Liver (tissue), 3 donors: ENCODE measurements around the gene ZNRF3.

Experiments used
- ATF3 ChIP-seq: IDR thresholded peaks from 2 replicates; pipeline ENCODE4 v1.6.1; 2016; ENCODE audit warnings: antibody characterized with exemption
- CTCF ChIP-seq: fragments of 150-350 bp; IDR thresholded peaks from 2 replicates; pipeline ENCODE4 v1.5.1; 2017; ENCODE audit warnings: improper control_type of control experiment, low read depth, low read length; ENCODE audit not compliant: missing input control
- EGR1 ChIP-seq, 2 donors: IDR thresholded peaks; 2 replicates each; pipeline ENCODE4 v1.6.1; 2016 to 2018; ENCODE audit warnings: antibody characterized with exemption in 2 of 2, low read depth in 2 of 2
- FOXA1 ChIP-seq: IDR thresholded peaks from 2 replicates; pipeline ENCODE4 v1.6.1; 2016; ENCODE audit warnings: antibody characterized with exemption
- MAX ChIP-seq: IDR thresholded peaks from 2 replicates; pipeline ENCODE4 v1.6.1; 2016; ENCODE audit warnings: antibody characterized with exemption
- NR2F2 ChIP-seq: IDR thresholded peaks from 2 replicates; pipeline ENCODE4 v1.6.1; 2016; ENCODE audit warnings: antibody characterized with exemption
- RAD21 ChIP-seq, 2 donors: IDR thresholded peaks; 2 replicates each; pipeline ENCODE4 v1.6.1; 2016; ENCODE audit warnings: antibody characterized with exemption in 2 of 2, mild to moderate bottlenecking in 2 of 2
- SP1 ChIP-seq: IDR thresholded peaks from 2 replicates; pipeline ENCODE4 v1.6.1; 2018; ENCODE audit warnings: antibody characterized with exemption, mild to moderate bottlenecking
- YY1 ChIP-seq: IDR thresholded peaks from 2 replicates; pipeline ENCODE4 v1.6.1; 2016; ENCODE audit warnings: antibody characterized with exemption, mild to moderate bottlenecking
- TF ChIP-seq, protein P1 (sequence below): IDR thresholded peaks from 2 replicates; pipeline ENCODE4 v1.6.1; 2016; ENCODE audit warnings: antibody characterized with exemption
- TF ChIP-seq, protein P2 (sequence below): IDR thresholded peaks from 2 replicates; pipeline ENCODE4 v1.6.1; 2016; ENCODE audit warnings: antibody characterized with exemption, mild to moderate bottlenecking
- donor health status: healthy.
- donor health status: healthy.

DNA sequence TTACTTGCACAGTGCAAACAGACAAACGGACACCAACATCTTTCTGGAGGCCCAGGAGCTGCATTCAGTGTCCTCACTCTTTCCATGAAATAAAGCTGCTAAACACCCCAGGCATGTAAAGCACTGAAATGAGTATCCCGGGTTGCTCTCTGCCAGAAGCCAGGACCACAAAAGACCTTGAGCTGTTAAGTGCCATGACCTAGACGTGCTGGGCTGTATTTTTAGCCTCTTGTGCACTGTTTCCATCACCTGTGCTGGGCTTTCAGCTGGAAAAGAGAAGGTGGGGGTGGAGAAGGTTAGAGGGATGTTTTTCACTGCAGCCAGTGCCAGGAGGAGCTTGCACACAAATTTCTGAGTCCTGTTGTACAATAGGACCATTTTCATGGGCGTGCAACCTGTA is 186.1 kb downstream of the ZNRF3 start:
- TF ChIP-seq CTCF (no peak), NR2F2 (no peak), RAD21 (IDR thresholded peaks at IDR 0.05) (no peak), SP1 (no peak), EGR1 (IDR thresholded peaks at IDR 0.05; ENCODE audit: low read depth in 2 of 2) (no peak), ATF3 (no peak), MAX (no peak), YY1 (no peak), FOXA1 (no peak)
- TF ChIP-seq, protein P1, sequence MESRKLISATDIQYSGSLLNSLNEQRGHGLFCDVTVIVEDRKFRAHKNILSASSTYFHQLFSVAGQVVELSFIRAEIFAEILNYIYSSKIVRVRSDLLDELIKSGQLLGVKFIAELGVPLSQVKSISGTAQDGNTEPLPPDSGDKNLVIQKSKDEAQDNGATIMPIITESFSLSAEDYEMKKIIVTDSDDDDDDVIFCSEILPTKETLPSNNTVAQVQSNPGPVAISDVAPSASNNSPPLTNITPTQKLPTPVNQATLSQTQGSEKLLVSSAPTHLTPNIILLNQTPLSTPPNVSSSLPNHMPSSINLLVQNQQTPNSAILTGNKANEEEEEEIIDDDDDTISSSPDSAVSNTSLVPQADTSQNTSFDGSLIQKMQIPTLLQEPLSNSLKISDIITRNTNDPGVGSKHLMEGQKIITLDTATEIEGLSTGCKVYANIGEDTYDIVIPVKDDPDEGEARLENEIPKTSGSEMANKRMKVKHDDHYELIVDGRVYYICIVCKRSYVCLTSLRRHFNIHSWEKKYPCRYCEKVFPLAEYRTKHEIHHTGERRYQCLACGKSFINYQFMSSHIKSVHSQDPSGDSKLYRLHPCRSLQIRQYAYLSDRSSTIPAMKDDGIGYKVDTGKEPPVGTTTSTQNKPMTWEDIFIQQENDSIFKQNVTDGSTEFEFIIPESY: no peak
- TF ChIP-seq, protein P2, sequence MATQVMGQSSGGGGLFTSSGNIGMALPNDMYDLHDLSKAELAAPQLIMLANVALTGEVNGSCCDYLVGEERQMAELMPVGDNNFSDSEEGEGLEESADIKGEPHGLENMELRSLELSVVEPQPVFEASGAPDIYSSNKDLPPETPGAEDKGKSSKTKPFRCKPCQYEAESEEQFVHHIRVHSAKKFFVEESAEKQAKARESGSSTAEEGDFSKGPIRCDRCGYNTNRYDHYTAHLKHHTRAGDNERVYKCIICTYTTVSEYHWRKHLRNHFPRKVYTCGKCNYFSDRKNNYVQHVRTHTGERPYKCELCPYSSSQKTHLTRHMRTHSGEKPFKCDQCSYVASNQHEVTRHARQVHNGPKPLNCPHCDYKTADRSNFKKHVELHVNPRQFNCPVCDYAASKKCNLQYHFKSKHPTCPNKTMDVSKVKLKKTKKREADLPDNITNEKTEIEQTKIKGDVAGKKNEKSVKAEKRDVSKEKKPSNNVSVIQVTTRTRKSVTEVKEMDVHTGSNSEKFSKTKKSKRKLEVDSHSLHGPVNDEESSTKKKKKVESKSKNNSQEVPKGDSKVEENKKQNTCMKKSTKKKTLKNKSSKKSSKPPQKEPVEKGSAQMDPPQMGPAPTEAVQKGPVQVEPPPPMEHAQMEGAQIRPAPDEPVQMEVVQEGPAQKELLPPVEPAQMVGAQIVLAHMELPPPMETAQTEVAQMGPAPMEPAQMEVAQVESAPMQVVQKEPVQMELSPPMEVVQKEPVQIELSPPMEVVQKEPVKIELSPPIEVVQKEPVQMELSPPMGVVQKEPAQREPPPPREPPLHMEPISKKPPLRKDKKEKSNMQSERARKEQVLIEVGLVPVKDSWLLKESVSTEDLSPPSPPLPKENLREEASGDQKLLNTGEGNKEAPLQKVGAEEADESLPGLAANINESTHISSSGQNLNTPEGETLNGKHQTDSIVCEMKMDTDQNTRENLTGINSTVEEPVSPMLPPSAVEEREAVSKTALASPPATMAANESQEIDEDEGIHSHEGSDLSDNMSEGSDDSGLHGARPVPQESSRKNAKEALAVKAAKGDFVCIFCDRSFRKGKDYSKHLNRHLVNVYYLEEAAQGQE: no peak
